NB4 (cell line): Measurements from ENCODE around the gene MPZL1.

Experiments used
- POLR2A ChIP-seq: IDR thresholded peaks from 2 replicates; pipeline ENCODE4 v1.6.1; 2011; ENCODE audit warnings: mild to moderate bottlenecking; ENCODE audit not compliant: insufficient read length; ENCODE audit errors: extremely low read depth
- TF ChIP-seq, protein P1 (sequence below): IDR thresholded peaks from one replicate; pipeline ENCODE4 v1.5.1; 2012; ENCODE audit warnings: low read depth, low read length

DNA sequence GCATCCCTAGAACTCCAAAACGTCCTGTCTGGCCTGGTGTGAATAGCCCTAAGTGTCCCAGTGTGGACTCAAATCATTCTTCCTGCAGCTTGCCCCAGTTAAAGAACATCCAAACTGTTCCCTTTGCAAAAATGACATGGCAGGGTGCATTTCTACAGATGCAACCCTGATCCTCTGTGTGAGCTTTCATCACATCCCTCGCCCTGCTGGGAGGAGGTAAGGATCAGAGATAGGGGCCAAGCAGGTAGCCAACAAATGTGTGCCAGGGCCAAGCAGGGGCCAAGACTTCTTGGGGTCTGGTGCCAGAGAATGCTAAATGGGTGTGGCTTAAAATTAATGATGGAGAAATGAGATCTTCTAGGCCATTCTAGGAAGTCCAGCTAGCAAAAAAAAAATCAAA lies 27.1 kb upstream of the MPZL1 start:
- no peak for TF ChIP-seq POLR2A
- TF ChIP-seq, protein P1, sequence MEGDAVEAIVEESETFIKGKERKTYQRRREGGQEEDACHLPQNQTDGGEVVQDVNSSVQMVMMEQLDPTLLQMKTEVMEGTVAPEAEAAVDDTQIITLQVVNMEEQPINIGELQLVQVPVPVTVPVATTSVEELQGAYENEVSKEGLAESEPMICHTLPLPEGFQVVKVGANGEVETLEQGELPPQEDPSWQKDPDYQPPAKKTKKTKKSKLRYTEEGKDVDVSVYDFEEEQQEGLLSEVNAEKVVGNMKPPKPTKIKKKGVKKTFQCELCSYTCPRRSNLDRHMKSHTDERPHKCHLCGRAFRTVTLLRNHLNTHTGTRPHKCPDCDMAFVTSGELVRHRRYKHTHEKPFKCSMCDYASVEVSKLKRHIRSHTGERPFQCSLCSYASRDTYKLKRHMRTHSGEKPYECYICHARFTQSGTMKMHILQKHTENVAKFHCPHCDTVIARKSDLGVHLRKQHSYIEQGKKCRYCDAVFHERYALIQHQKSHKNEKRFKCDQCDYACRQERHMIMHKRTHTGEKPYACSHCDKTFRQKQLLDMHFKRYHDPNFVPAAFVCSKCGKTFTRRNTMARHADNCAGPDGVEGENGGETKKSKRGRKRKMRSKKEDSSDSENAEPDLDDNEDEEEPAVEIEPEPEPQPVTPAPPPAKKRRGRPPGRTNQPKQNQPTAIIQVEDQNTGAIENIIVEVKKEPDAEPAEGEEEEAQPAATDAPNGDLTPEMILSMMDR, result no peak
